GM12875 (cell line): ENCODE data around the gene RITA1.

Experiments
- H3K4me3 ChIP-seq: one replicate; pipeline ENCODE4 v1.5.1; 2011; ENCODE audit warnings: low read depth, low read length, control low read depth
- CTCF ChIP-seq: IDR thresholded peaks from 2 replicates; pipeline ENCODE4 v1.5.1; 2011; ENCODE audit warnings: low read depth, mild to moderate bottlenecking, control low read depth, inconsistent platforms, low read length, moderate library complexity, borderline replicate concordance; ENCODE audit not compliant: insufficient read depth

RITA1 gene

GRCh38 chr12:113239288-113239771 lies 53.8 kb downstream of the RITA1 start:
- no peak overlapping the region for H3K4me3 ChIP-seq
- TF ChIP-seq CTCF: no peak

- H3K4me3 ChIP-seq: no peak overlapping the region
- no peak for TF ChIP-seq CTCF
Observed at GRCh38 chr12:113239811-113240331, 54.4 kb downstream of the RITA1 start.

- no peak for TF ChIP-seq CTCF
- H3K4me3 ChIP-seq: no peak overlapping the region
Observed at GRCh38 chr12:113240395-113240794, 54.9 kb downstream of the RITA1 start.

GRCh38 chr12:113241191-113242025 lies 55.9 kb downstream of the RITA1 start:
- no peak overlapping the region for H3K4me3 ChIP-seq
- no peak for TF ChIP-seq CTCF
